Hematopoietic multipotent progenitor cell treated with erythropoietin and hydrocortisone succinate and interleukin-3 and kit ligand, for 15 days (in vitro differentiated cells): ENCODE results near the gene RAET1L.
"Not testable (repeated sequence)": the region's sequence is repeated elsewhere in the genome, so short reads cannot be mapped to it uniquely, and the experiment has no call there.

Source experiments
- DNase-seq: peaks from one replicate; pipeline ENCODE4 v3.0.0-alpha.2; 2015; ENCODE audit warnings: low spot score

The RAET1L gene

DNA sequence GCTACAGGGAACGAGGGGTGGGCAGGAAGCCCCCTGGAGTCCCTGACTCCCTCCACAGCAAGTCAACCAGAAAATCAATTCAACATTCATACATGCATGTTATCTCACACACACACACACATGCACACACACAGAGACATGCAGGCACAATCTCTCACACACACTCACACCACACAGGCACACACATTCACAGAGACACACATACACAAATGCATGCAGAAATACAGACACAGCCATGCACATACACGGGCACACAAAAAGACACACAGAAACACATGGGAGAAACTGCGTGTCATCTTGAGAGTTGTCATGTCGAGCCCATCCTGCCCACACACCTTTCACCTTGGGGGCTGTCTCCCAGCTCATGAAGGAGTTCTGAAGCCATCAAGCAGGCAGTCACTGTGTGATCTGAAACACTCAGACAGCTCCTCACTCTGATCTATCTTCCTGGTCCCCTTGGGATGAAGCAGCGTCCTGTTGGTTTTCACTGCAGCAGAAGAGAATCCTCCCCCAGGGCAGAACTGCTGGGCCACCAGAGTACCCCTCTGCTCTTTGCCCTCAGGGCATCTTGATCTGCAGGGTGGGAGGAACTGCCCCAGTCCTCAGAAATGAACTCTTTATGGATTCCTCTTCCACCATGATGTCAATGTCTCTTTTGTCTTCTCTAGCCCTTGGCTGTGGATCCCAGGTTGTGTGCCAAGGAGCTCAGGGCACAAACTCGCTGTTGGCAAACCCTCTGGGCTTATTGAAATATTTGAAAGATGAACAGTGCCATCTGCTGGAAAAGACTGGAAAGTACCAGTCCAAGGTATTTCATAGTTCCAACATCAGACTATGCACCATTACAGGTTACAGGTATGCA is 8.8 kb downstream of the RAET1L start:
- peak; percentile 78 for DNase-seq

DNA sequence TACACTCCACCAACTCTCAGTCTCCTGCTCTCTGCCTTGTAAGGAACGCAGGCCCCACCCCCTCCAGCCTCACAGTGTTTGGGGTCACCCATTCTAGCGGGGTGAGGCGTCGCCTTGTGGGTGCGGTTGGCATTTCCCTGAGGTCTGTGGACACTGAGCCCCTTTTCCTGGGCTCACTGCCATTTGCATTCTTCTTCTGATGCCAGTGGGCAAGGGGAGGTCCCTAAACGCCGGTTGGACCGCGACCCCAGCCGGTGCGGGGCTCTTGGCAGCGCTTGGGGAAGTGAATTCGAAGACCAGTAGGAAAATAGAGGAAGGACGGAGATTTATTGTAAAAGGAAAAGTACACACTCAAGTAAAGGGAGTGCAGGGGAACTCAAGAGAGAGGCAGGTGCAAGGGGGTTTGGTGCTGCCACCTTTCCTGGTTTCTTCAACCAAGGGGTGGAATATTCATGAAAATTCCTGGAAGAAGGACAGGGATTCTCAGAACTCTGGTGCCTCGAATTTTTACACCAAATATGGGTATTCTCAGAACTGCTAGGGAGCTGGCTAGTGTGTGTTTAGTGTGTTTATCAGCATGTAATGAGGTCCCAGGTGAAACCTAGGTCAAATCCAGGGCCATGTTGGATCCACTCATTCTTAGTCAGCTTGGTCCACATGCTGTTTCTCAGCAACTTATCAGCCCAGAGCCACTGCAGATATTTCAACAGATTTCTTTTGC is 9.9 kb downstream of the RAET1L start:
- not testable (repeated sequence) for DNase-seq

DNA sequence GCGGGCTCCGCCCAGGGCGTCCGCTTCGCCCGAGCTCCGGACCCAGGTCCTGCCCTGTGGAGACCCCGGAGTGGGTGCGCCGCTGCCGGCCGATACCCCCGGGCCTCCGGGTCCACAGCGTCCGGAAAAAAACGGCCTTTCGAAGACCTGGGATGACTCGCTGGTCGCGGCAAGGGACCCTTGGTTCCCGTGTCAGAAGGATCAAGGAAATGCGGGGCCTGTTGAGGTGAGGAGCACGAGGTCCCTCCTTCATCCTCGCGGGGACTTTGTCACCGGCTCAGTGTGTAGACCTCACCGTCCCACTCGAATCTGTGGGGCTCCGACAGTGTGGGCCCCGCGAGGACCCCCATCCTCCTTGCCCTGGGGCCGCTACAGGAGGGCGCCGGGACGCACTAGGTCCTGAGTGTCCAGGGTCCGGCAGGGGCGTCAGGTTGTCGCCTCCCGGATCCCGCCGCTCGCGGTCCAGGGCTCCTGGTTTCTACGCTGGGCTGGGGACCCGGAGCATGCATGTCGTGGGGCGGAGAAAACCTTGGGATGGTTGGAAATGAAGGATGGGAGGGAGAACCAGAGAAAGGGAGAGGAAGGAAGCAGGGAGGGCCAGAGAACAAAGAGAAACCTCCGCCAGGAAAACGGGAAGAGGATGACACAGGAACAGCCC is 10.6 kb downstream of the RAET1L start:
- not testable (repeated sequence) for DNase-seq

DNA sequence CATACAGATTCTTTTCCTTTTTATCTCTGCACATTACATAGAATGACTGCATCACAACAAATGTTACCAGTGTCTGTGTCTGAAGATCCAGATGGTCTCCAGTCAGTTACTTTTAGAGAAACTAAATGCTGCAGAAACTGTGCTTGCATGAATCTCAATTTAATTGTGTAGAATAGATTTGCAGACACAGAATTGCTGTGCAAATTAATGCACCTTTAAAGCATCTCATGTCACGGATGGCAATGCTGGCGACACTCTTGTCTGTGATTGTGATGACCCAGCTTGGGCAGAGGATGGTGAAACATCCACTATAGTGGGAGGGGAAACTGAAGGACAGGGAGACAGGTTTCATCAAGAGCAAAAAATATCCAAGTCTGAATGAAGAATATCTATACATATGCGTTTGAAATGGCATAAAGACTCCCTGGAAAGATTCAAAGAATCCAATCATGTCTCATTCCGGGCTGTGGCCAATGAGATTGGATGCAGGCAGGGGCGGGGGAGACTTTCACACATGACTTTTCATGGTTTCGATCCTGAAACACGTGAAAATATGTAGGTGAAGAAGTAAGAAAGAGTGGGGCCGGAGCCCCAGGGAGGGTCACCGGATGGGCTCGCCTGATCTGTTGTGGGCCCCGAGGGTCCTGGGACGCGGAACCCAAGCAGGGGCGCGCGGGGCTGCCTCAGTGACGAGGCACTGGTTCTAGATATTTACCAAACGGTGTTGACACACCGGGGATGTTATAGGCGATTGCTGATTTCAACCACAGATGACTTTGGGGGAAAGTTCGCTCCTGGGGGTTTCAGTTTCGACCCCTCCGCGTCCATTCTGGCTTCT is 11.3 kb downstream of the RAET1L start:
- not testable (repeated sequence) for DNase-seq

DNA sequence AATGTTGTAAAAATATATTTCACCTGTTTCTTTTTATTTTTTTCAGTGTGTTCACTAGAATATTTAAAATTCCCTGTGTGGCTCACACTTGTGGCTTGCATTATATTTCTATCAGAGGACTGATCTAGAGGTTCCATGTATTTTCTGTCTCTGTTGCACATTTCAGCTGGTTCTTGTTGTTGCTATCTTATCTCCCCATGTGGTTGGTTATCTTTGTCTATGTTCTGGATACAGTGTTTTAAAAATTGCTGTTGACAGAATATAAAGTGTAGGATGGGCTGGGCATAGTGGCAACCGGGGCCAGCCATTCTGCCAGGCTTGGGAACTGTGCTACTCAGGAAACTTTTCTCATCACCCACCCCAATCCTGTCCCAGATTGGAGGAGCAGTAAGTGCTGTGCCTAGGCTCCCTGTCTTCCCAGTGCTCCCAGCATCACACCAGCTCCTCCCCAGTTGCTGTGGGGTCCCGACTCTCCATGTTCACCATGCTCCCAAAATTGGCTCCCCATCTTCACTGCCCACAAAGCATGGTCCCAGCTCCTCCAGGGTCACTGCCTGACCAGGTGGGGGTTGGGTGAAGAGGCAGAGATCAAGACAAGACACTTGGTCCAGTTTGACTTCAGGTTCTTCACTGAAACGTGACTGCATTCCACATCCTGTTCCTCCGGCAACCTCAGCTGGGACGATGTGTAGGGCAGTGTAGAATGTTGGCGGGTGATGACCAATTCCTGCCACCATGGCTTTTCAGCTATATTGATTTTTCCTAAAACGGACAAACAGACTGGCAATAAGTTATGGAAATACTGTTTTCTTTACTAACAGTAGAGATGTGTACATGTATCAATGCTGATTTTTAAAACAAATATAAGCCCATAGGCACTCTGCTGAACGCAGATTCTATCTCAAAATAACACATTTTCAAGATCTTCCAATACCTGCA is 12.2 kb downstream of the RAET1L start:
- not testable (repeated sequence) for DNase-seq

DNA sequence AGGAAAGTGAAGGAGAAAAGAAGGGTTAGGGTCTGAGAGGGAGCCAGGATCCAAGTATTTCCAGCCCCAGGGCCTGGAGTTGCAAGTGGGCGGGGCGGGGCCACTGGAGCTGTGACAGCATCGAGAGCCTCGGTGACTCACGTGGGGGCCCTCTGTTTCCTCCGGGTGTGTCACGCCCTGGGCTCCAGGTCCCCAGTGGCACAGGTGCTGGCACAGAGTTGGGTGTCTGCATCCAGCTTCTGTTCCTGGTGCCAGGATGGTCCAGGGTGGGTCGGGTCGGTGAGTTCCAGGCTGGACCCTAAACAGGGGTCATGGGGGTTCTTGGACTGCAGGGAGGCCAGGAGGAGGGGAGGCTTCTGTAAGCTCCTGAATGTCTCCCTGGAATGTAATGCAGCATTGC is 16.7 kb downstream of the RAET1L start:
- no peak for DNase-seq

DNA sequence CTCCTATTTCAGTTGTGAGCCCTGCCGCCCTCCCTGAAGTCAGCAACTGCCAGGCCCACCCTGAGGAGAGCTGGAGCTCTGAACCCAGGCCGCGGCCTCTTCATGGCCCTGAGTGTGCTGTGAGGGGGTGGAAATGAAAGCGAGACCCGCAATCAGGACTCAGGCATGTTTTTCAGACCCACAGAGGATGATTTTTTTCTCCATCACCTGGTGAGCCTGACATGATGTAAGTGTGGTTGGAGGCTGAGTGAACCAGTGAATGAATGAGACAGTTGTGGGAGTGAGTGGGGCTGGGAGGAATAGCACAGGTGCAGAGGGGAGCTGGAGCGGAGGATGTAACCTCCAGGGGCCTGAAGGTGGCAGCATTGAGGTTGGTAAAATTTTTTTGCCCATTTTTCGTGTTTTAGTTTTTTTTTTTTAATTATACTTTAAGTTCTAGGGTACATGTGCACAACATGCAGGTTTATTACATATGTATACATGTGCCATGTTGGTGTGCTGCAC is 18.3 kb downstream of the RAET1L start:
- DNase-seq = peak; percentile 30

DNA sequence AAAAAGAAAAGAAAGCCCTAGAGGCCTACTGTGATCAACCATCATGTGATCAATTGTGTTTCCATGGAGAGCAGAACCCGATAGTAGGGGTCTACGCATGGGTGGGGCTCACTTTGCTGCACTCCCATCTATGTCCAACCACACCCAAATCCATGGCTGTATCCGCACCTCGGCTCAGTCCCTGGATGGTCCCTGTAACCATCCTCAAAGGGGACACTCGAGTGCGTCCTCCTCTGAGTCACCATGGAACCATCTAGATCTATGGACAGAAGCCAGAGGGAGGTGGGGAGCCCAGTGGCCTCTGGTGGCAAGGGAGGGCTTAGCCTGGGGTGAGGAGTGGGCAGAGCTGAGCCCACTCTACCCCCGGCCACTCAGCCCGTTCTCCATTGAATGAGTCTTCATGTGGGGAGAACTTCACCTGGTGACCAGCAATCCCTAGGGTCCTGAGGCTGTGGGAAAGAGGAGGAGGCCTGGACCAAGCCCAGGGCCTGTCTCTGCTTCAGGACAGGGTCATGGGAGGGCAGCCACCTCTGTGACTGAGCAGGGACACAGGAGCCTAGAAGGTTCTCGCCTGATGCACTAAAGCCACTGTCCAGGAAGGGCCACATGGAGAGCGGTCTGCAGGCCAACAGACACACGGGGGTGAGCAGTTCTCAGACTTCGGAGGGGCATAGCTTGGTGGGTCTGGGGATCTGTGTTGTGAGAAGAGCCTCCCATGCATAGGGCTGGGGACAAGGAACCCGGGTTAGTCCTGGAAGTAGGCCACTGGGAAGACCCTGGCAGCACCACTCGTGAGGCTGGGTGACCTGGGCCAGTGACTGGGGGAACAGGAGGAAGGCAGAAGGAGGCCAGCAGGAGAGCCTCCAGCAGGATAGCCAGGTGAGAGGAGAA is 19.3 kb downstream of the RAET1L start:
- no peak for DNase-seq

DNA sequence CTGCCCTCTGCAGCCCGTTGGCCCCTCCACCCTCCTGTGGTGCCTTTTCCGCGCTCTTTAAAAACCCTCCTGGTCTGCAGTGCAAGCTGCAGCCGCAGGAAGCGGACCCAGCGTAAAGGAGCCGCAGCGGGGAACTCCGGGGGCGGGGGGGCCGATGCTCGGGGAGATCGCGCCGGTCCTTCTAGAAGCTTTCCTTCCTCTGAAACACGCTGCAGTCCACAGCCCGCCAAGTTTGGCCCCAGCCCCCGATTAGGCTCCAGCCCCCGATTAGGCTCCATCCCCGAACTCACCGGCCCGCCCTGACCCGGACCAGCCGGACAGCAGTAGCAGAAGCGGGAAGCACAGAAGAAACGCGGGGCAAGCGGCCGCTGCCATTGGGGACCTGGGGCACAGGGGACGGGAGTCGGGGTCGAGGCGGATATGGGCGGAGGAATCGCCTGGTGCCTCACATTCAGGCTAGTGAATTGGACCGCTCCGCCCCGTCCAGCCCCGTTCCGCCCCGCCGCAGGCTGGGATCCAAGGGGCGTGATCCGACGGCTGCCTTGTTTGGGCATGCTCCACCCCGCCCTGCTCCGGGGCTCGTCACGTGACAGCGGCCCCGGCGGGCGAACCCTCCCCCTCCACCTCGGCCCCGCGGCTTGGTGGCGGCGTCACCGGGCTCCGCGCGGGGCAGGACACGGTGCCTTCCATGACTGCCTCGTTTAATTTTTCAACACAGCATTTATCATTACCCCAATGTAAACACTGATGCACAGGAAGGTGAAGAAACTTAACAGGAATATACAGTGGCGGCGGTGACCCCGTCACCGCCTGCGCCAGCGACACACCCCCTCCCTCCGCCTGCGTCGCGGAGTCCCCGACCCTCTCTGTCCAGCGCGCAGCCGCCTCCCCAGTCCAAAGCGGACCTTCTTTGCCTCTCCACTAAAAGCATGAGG is 20.3 kb downstream of the RAET1L start:
- DNase-seq = peak; percentile 93

DNA sequence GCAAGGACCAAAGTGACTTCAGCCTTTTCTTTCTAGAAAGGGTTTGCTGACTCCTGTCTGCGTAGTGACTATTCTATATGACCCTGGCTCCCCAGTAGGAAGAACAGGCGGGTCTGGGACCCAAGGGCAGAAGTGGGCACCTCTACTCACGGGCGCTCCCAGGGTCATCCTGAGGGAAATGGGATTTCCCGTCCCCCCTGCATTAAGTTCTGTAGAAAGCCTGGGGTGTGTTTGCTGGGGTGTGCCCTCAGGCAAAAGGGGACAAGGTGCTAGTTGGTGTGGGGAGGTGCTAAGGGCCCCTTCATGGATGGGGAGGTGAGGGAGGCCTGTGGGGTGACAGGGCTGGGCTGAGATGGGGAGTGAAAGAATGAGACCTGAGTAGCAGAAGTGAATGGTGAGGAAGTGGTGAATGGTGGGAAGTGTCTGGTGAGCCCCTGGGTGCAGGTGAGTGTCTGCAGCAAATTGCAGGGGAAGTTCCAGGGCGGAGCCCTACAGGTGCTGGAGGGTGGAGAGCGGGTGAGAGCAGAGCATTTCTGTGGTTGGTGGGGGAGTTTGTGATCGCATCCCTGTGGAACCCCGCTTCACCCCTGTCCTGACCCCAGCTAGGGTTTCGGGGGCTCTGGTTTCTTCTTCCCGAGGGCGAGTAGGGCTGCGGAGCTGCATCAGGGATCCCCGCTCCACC is 21.1 kb downstream of the RAET1L start:
- no peak for DNase-seq

DNA sequence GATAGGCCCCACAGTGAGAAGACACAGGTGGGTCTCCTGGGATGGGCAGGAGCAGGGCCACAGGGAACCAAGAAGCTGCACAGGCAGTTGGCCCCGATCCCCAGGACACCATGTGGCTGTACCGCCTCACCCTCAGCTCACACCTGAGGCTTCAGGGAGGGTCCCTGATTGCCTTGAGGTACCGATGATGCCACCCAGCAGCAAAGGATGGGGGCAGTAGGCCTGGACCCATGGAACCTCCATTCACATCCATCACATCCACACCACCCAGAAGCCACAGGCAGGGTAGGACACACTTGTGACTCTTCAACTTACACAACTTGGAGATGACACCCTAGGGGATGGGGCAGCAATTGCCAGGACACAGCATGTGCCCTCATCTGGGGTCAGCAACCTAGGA is 21.7 kb downstream of the RAET1L start:
- DNase-seq = not testable (repeated sequence)

DNA sequence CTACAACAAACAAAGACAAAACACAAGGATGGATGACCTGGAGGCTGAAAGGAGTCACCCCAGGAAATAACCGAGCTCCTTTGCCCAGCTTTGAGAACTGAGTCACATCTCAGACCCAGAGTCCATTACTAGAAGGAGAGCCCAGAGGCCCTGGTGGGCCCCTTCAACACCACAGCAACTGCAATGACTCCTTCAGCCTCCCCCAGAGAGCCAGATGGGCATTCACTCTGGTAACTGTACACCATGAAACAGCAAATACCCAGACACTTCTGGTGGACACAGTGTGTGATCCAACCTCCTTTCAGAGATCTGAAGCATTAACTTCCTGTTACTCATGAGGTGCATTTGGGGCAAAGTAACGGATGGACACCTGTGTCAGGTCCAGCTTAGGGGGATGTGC is 22.6 kb downstream of the RAET1L start:
- no peak for DNase-seq

DNA sequence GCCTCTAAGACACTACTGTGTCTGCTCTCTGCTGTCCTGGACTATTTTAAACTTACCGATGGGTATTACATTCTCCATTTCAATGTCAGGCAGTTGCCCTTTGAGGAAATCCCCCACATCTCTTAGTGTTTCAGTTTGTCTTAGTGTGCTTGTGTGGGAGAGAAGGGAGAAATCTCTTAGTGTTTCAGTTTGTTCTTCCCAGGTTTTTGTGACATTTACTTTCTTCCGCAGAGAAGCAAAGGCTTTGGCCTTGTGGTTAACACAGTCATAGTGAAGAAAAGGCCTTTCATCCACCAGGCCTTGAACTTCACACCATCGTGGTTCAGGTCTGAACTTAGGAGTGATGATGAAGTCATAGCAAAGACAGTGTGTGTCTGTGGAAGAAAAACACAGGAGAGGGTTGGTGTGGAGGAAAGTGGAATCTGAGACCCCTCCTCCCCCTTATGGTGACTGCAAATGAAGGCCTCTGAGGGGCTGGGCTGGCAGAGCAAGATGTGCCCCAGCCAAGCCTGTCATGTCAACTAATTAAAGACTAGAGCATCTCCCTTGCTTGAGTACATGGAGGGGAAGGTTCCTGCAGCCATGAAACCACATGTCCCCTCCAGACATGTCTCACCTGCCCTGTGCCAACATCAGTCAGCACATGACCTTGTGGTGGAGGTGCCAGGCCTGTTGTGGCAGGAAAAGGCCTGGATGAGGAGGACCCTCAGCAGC is 23.9 kb downstream of the RAET1L start:
- no peak for DNase-seq

DNA sequence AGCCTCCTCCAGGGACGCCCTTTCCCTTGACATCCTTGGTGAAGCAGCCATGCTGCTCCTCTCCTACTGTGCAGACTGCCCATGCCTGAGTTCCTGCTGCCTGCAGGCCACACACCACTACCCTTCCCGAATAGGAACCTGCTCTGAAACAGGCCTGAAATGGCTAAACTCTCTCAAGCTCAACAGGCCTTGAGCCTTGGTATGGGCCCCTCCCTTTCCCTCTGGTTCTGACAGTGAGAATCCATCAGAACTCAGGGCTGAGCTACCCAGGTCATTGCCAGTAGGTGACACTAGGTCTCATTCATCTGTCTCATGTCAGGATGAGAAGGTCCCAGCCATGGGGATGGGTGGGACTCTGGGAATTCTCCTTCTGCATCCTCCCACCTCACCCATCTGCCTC is 25.7 kb downstream of the RAET1L start:
- DNase-seq = no peak

DNA sequence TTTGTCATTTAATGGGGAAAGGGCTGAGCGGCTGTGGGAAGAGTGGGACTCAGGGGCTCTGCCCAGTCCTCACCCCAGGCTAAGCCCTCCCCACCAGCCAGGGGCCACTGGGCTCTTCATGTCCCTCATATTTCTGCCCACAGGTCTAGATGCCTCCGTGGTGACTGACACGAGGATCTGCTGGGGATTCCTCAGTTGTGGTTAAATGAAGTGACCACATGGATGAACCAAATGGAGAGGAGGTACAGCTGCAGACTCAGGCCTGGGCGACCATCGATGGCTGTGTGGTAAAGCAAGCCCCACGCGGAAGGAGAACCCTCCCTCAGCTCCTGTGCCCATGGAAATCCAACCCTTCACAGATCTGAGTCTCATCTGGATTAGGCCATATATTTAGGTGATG is 29.4 kb downstream of the RAET1L start:
- no peak for DNase-seq

DNA sequence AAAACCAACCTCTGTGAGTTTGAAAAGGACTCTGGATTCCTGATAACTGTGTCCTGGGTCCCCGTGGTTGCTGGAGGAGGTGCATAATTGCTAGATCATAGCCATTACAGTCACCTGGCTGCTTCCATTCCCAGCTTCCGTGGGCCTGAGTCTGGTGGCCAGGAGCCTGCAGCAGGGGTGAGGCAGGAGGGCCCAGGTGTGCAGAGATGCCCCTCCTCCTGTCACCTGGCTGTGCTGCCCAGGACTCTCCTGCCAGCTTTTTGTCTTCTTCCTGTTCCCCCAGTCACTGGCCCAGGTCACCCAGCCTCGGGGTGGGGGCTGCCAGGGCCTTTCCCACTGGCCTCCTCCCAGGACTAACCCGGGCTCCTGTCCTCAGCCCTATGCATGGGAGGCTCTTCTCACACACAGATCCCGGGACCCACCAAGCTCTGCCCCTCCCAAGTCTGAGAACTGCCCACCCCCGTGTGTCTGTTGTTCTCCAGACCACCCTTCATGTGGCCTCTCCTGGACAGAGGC is 30.0 kb downstream of the RAET1L start:
- no peak for DNase-seq

DNA sequence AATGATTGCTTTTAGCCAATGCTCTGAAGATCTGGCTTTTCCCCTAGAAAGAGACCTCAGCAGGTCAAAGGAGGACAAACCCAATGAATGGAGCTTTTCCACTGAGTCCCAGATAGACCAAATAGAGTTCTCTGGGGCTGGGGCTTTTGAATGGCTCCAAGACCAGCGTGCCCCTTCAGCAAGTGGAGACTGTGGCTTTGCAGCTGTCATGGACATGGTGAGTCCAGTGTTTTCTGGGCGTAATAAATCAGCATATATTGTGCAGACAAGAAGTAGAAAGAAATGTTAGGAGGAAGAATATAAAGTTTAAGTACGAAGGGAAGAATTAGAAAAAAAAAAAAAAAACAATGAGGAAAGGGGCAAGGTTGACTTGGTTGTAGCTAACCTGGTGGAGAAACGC is 33.5 kb downstream of the RAET1L start:
- no peak for DNase-seq
